Osteoblast (primary cell): ENCODE data around the gene PHF23. TPM values are rescaled to one million over a fixed set of nuclear protein-coding genes. Genes with fewer than 3 reads are reported as not detected.

Source experiments
- DNase-seq: peaks from one replicate; pipeline ENCODE4 v3.0.0; 2011; ENCODE audit warnings: low spot score, mixed read lengths; ENCODE audit not compliant: insufficient read length; ENCODE audit errors: missing footprints
- H2AFZ ChIP-seq: 2 replicates; pipeline ENCODE4 v1.6.0; 2011; ENCODE audit warnings: mild to moderate bottlenecking, low read length
- H3K27ac ChIP-seq: 2 replicates; pipeline ENCODE4 v1.5.1; 2011; ENCODE audit warnings: mild to moderate bottlenecking, low read depth, low read length, moderate library complexity
- H3K27me3 ChIP-seq: 2 replicates; pipeline ENCODE4 v1.6.0; 2012; ENCODE audit warnings: mild to moderate bottlenecking, control low read depth, inconsistent platforms, low read length, moderate library complexity; ENCODE audit not compliant: insufficient read depth
- H3K36me3 ChIP-seq: 2 replicates; pipeline ENCODE4 v1.5.1; 2011; ENCODE audit warnings: mild to moderate bottlenecking, low read length, control low read depth, moderate library complexity; ENCODE audit not compliant: insufficient read depth
- H3K4me1 ChIP-seq: 2 replicates; pipeline ENCODE4 v1.5.1; 2011; ENCODE audit warnings: mild to moderate bottlenecking, low read length, control low read depth, moderate library complexity; ENCODE audit not compliant: insufficient read depth
- H3K4me2 ChIP-seq: 2 replicates; pipeline ENCODE4 v1.6.0; 2011; ENCODE audit warnings: mild to moderate bottlenecking, low read length; ENCODE audit not compliant: insufficient read depth
- H3K4me3 ChIP-seq: fragments of 200-600 bp; sonication (generic); 3 replicates; pipeline ENCODE4 v1.5.1; 2012; ENCODE audit warnings: mild to moderate bottlenecking, low read length, inconsistent platforms; ENCODE audit not compliant: insufficient read depth
- H3K79me2 ChIP-seq: 2 replicates; pipeline ENCODE4 v1.6.0; 2012; ENCODE audit warnings: mild to moderate bottlenecking, low read length, control low read depth, inconsistent platforms; ENCODE audit not compliant: insufficient read depth
- H3K9me3 ChIP-seq: 2 replicates; pipeline ENCODE4 v1.5.1; 2011; ENCODE audit warnings: low read depth, low read length, control low read depth
- H4K20me1 ChIP-seq: 2 replicates; pipeline ENCODE4 v1.6.0; 2012; ENCODE audit warnings: mild to moderate bottlenecking, low read length, control low read depth; ENCODE audit not compliant: insufficient read depth
- CTCF ChIP-seq: IDR thresholded peaks from 2 replicates; pipeline ENCODE4 v1.5.1; 2011; ENCODE audit warnings: mild to moderate bottlenecking, low read depth, low read length, moderate library complexity; ENCODE audit errors: extremely low read depth
- total RNA-seq: library from RNA; depleted of rRNA; stranded (reverse); fragments of >200 nt; gene quantifications from 2 replicates; pipeline ENCODE4 v1.2.3, GENCODE V29; 2012

Gene PHF23
- total RNA-seq, 1 donor: 53.2 TPM

- DNase-seq: peak; percentile 99
Observed at GRCh38 chr17:7251661-7252175, 12.5 kb upstream of the PHF23 start, which contains the start of gene CTDNEP1. CTDNEP1 (minus strand) TSS chr17:7251734; CDS start chr17:7251296, 438 bp downstream.

GRCh38 chr17:7250695-7251627 is 11.7 kb upstream of the PHF23 start:
- Histone ChIP-seq H3K79me2 (peaks cover 70% of the 10 kb centered on the region), H3K27ac (peak overlapping the region; percentile 47), H3K4me1 (peaks cover 17% of the 10 kb centered on the region), H3K4me3 (peak overlapping the region; percentile 78), H4K20me1 (peaks cover 3% of the 10 kb centered on the region), H3K4me2 (peak overlapping the region; percentile 94), H3K27me3 (no peaks in the 10 kb centered on the region), H2AFZ (peak overlapping the region; percentile 3), H3K36me3 (peaks cover 29% of the 10 kb centered on the region), H3K9me3 (no peaks in the 10 kb centered on the region)
- TF ChIP-seq CTCF: no peak
- no peak for DNase-seq

More at GRCh38 chr17:7251661-7252175, 12.5 kb upstream of the PHF23 start, which contains the start of gene CTDNEP1:
- Histone ChIP-seq H3K4me1 (peaks cover 17% of the 10 kb centered on the region), H3K4me2 (peak within 1 kb of the TSS; percentile 97), H3K9me3 (no peaks in the 10 kb centered on the region), H3K27me3 (no peaks in the 10 kb centered on the region), H3K27ac (peak within 1 kb of the TSS; percentile 99), H4K20me1 (peaks cover 3% of the 10 kb centered on the region), H2AFZ (peak within 1 kb of the TSS; percentile 80), H3K36me3 (peaks cover 29% of the 10 kb centered on the region), H3K79me2 (peaks cover 63% of the 10 kb centered on the region), H3K4me3 (peak within 1 kb of the TSS; percentile 78)
- no peak for TF ChIP-seq CTCF

GRCh38 chr17:7249830-7250229 is 10.6 kb upstream of the PHF23 start:
- Histone ChIP-seq H3K4me2 (peak overlapping the region; percentile 94), H3K27me3 (no peaks in the 10 kb centered on the region), H3K9me3 (no peaks in the 10 kb centered on the region), H3K4me3 (peak overlapping the region; percentile 78), H2AFZ (no peak overlapping the region), H3K4me1 (peaks cover 17% of the 10 kb centered on the region), H3K79me2 (peaks cover 73% of the 10 kb centered on the region), H4K20me1 (peaks cover 3% of the 10 kb centered on the region), H3K27ac (peak overlapping the region; percentile 47), H3K36me3 (peaks cover 27% of the 10 kb centered on the region)
- TF ChIP-seq CTCF: no peak
- DNase-seq: no peak

- Histone ChIP-seq H3K27ac (peak overlapping the region; percentile 39), H3K27me3 (no peaks in the 10 kb centered on the region), H3K4me3 (peak overlapping the region; percentile 0), H3K79me2 (peaks cover 74% of the 10 kb centered on the region), H3K36me3 (peaks cover 27% of the 10 kb centered on the region), H3K4me1 (peaks cover 17% of the 10 kb centered on the region), H3K4me2 (no peak overlapping the region), H3K9me3 (no peaks in the 10 kb centered on the region), H2AFZ (no peak overlapping the region), H4K20me1 (peaks cover 3% of the 10 kb centered on the region)
- no peak for DNase-seq
- TF ChIP-seq CTCF: no peak
Observed at GRCh38 chr17:7249214-7249613, 10.0 kb upstream of the PHF23 start.
